ENCODE results near the gene KRT9.
"Not testable (repeated sequence)": the region's sequence is repeated elsewhere in the genome, so short reads cannot be mapped to it uniquely, and the experiment has no call there.

KRT9 gene, protein sequence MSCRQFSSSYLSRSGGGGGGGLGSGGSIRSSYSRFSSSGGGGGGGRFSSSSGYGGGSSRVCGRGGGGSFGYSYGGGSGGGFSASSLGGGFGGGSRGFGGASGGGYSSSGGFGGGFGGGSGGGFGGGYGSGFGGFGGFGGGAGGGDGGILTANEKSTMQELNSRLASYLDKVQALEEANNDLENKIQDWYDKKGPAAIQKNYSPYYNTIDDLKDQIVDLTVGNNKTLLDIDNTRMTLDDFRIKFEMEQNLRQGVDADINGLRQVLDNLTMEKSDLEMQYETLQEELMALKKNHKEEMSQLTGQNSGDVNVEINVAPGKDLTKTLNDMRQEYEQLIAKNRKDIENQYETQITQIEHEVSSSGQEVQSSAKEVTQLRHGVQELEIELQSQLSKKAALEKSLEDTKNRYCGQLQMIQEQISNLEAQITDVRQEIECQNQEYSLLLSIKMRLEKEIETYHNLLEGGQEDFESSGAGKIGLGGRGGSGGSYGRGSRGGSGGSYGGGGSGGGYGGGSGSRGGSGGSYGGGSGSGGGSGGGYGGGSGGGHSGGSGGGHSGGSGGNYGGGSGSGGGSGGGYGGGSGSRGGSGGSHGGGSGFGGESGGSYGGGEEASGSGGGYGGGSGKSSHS

DNA sequence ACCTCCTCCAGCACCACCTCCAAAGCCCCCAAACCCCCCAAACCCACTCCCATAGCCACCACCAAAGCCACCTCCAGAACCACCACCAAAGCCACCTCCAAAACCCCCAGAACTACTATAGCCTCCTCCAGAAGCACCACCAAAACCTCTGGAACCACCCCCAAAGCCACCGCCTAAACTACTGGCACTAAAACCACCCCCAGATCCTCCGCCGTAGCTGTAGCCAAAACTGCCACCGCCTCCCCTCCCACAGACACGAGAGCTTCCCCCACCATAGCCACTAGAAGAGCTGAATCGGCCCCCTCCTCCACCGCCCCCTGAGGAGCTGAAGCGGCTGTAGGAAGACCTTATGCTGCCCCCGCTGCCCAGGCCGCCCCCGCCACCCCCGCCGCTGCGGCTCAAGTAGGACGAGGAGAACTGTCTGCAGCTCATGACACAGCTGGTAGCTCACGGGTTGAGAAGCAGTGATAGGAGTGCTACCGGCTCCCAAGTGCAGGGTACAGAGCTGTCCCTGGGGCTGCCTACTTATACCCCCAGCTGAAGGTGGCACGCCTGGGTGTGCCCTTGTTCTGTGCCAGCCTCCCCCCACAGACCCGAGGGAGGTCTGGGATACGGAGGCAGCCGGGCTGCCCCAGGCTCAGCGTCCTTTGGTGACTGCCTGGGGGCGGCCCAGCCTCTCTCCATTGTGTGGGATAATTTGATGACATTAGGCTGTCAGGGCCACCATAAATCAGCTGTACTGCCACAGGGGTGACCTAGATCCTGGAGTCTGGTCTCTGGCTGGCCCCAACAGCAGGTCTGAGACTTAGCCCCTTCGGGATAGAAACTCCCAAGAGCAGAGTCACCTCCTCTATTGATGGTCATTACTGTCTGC lies at the start of gene KRT9:
Gene KRT9 (minus strand): TSS at position 499 of the 874 bp plus-strand sequence. CDS start 67 bp downstream, at position 432.
- no peaks in the 10 kb centered on the region for H3K9me3 ChIP-seq (ENCODE audit: control insufficient read depth, insufficient read depth, low read length)

DNA sequence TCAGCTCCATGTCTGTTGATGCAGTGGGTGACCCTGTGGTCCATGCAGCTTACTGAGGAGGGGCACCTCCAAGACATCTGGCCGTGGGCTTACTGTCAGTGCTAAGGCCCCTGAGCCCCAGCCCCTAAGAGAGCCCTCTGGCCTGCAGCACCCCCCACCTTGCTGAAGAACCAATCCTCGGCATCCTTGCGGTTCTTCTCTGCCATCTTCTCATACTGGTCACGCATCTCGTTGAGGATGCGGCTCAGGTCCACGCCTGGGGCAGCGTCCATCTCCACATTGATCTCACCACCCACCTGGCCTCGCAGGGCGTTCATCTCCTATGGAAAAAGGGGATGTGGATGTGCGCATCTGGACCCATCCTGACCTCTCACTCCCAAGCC lies 49.6 kb upstream of the KRT9 start:
- DNase-seq (ENCODE audit: low read depth, low spot score); H3K4me1 ChIP-seq (ENCODE audit: control insufficient read depth, insufficient read depth, low read length); H3K27ac ChIP-seq (ENCODE audit: low read length); H3K36me3 ChIP-seq (ENCODE audit: control insufficient read depth, insufficient read depth, low read length); H3K9me3 ChIP-seq (ENCODE audit: control insufficient read depth, insufficient read depth, low read length); H3K27me3 ChIP-seq (ENCODE audit: control insufficient read depth, insufficient read depth, low read length); H3K4me3 ChIP-seq (ENCODE audit: low read length): not testable (repeated sequence)
- WGBS (ENCODE audit: insufficient coverage, insufficient read length) = no CpG with 5 or more reads among the region's 11 CpGs

More for the DNA sequence above, at the start of gene KRT9:
- H3K4me1 ChIP-seq (ENCODE audit: control insufficient read depth, insufficient read depth, low read length) = no peaks in the 10 kb centered on the region
- H3K36me3 ChIP-seq (ENCODE audit: control insufficient read depth, insufficient read depth, low read length) = no peaks in the 10 kb centered on the region
- no peak within 1 kb of the TSS for H3K4me3 ChIP-seq (ENCODE audit: low read length)
- no peaks in the 10 kb centered on the region for H3K27me3 ChIP-seq (ENCODE audit: control insufficient read depth, insufficient read depth, low read length)
- no CpG with 5 or more reads among the region's 24 CpGs for WGBS (ENCODE audit: insufficient coverage, insufficient read length)
- H3K27ac ChIP-seq (ENCODE audit: low read length) = no peak within 1 kb of the TSS
- DNase-seq (ENCODE audit: low read depth, low spot score) = no peak

- no CpG with 5 or more reads among the region's 21 CpGs for WGBS (ENCODE audit: insufficient coverage, insufficient read length)
- DNase-seq (ENCODE audit: low read depth, low spot score) = no peak
- no peak overlapping the region for H3K27ac ChIP-seq (ENCODE audit: low read length)
Observed at GRCh38 chr17:41620583-41621434, 49.0 kb upstream of the KRT9 start.

DNA sequence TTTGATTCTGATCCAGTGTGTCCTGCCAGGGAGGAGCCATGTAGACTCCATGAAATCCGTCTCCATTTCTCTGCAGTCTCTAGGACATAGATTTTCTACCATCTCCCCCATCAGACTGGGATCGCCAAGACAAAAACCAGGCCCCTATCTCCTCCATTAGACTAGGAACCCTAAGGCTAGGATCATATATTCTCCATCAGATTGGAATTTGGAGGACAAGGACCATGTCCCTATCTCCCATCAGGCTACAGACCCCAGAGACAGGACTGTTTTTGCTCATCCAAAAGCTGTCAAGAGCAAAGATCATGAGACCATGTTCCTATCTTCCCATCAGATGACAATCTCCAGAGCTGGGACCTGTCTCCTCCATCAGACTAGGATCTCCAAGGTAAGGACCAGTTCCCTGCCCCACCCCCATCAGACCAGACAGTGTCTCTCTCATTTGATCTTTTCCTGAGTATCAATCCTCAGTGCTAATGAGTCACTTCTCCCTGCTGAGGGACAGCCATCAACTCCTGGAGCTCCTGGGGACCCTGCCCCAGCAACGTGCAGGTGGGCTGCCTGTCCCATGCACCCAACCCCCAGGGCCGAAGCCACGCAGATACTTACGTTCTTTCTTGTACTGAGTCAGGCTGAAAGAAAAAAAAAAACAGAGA lies 48.2 kb upstream of the KRT9 start:
- H3K4me1 ChIP-seq (ENCODE audit: control insufficient read depth, insufficient read depth, low read length); H3K9me3 ChIP-seq (ENCODE audit: control insufficient read depth, insufficient read depth, low read length); H3K36me3 ChIP-seq (ENCODE audit: control insufficient read depth, insufficient read depth, low read length); H3K27me3 ChIP-seq (ENCODE audit: control insufficient read depth, insufficient read depth, low read length); DNase-seq (ENCODE audit: low read depth, low spot score); H3K27ac ChIP-seq (ENCODE audit: low read length); H3K4me3 ChIP-seq (ENCODE audit: low read length): not testable (repeated sequence)
- WGBS (ENCODE audit: insufficient coverage, insufficient read length) = no CpG with 5 or more reads among the region's 6 CpGs

More at GRCh38 chr17:41620583-41621434, 49.0 kb upstream of the KRT9 start:
- Histone ChIP-seq H3K27me3 (ENCODE audit: control insufficient read depth, insufficient read depth, low read length) (no peaks in the 10 kb centered on the region), H3K4me1 (ENCODE audit: control insufficient read depth, insufficient read depth, low read length) (no peaks in the 10 kb centered on the region; the same call in 1 of the 2 replicates), H3K9me3 (ENCODE audit: control insufficient read depth, insufficient read depth, low read length) (no peaks in the 10 kb centered on the region), H3K36me3 (ENCODE audit: control insufficient read depth, insufficient read depth, low read length) (no peaks in the 10 kb centered on the region), H3K4me3 (ENCODE audit: low read length) (no peak overlapping the region)

DNA sequence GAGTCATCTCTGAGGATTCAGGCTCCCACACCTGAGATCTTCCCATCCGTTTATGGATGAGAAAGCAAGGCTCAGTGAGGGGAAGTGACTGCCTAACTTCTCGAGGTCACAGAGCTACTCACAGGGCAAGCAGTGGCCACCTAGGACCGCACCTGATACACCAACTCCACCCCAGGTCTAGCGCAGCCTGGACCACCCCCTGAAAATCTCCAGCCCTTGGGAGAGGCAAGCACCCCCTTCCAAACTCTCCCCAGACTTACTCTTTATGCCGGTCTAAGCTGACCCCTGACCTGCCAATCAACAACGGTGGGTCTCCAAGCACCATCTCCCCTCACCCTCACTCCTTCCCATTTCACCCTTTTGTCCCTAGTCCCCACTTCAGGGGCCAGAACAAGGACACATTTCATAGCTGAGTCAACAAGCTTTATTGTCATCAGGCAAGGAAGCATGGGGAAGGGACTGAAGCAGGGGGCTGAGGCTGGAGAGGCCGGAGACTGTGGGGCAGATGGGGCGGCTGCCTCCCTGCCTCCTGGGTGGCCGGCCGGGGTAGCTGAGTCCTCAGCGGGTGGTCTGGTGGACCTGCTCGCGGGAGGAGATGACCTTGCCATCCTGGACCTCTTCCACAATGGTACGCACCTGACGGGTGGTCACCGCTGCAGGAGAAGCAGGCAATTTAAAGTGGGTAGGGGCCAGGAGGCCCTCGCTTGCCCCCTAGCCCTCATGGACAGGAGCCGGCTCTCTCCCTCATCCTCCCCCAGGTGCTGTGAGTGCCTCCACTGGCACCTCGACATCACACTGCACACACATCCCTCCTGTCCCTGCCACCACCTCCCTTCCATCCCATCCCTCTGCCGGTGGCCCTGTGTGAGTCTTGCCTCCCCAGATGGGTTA lies 47.4 kb upstream of the KRT9 start:
- Histone ChIP-seq H3K4me1 (ENCODE audit: control insufficient read depth, insufficient read depth, low read length) (peaks cover 1% of the 10 kb centered on the region; the same call in 1 of the 2 replicates), H3K36me3 (ENCODE audit: control insufficient read depth, insufficient read depth, low read length) (no peaks in the 10 kb centered on the region), H3K4me3 (ENCODE audit: low read length) (no peak overlapping the region), H3K27ac (ENCODE audit: low read length) (no peak overlapping the region), H3K27me3 (ENCODE audit: control insufficient read depth, insufficient read depth, low read length) (no peaks in the 10 kb centered on the region), H3K9me3 (ENCODE audit: control insufficient read depth, insufficient read depth, low read length) (no peaks in the 10 kb centered on the region)
- no CpG with 5 or more reads among the region's 20 CpGs for WGBS (ENCODE audit: insufficient coverage, insufficient read length)
- no peak for DNase-seq (ENCODE audit: low read depth, low spot score)

GRCh38 chr17:41618341-41619035 lies 46.6 kb upstream of the KRT9 start:
- Histone ChIP-seq H3K9me3 (ENCODE audit: control insufficient read depth, insufficient read depth, low read length) (no peaks in the 10 kb centered on the region), H3K4me3 (ENCODE audit: low read length) (no peak overlapping the region), H3K27ac (ENCODE audit: low read length) (no peak overlapping the region), H3K27me3 (ENCODE audit: control insufficient read depth, insufficient read depth, low read length) (no peaks in the 10 kb centered on the region), H3K4me1 (ENCODE audit: control insufficient read depth, insufficient read depth, low read length) (peaks cover 1% of the 10 kb centered on the region; the same call in 1 of the 2 replicates), H3K36me3 (ENCODE audit: control insufficient read depth, insufficient read depth, low read length) (no peaks in the 10 kb centered on the region)
- DNase-seq (ENCODE audit: low read depth, low spot score) = no peak
- WGBS (ENCODE audit: insufficient coverage, insufficient read length) = no CpG with 5 or more reads among the region's 13 CpGs

- Histone ChIP-seq H3K36me3 (ENCODE audit: control insufficient read depth, insufficient read depth, low read length) (no peaks in the 10 kb centered on the region), H3K4me3 (ENCODE audit: low read length) (no peak overlapping the region), H3K4me1 (ENCODE audit: control insufficient read depth, insufficient read depth, low read length) (peaks cover 1% of the 10 kb centered on the region; the same call in 1 of the 2 replicates), H3K9me3 (ENCODE audit: control insufficient read depth, insufficient read depth, low read length) (no peaks in the 10 kb centered on the region), H3K27ac (ENCODE audit: low read length) (no peak overlapping the region), H3K27me3 (ENCODE audit: control insufficient read depth, insufficient read depth, low read length) (no peaks in the 10 kb centered on the region)
- no peak for DNase-seq (ENCODE audit: low read depth, low spot score)
- no CpG with 5 or more reads among the region's 11 CpGs for WGBS (ENCODE audit: insufficient coverage, insufficient read length)
Observed at GRCh38 chr17:41617698-41618097, 45.8 kb upstream of the KRT9 start.

- H3K27me3 ChIP-seq (ENCODE audit: control insufficient read depth, insufficient read depth, low read length) = no peaks in the 10 kb centered on the region
- H3K27ac ChIP-seq (ENCODE audit: low read length) = no peak overlapping the region
- no peak for DNase-seq (ENCODE audit: low read depth, low spot score)
- H3K4me1 ChIP-seq (ENCODE audit: control insufficient read depth, insufficient read depth, low read length) = peaks cover 1% of the 10 kb centered on the region; the same call in 1 of the 2 replicates
- no peaks in the 10 kb centered on the region for H3K36me3 ChIP-seq (ENCODE audit: control insufficient read depth, insufficient read depth, low read length)
- H3K9me3 ChIP-seq (ENCODE audit: control insufficient read depth, insufficient read depth, low read length) = no peaks in the 10 kb centered on the region
- H3K4me3 ChIP-seq (ENCODE audit: low read length) = no peak overlapping the region
- no CpG with 5 or more reads among the region's 3 CpGs for WGBS (ENCODE audit: insufficient coverage, insufficient read length)
Observed at GRCh38 chr17:41617136-41617535, 45.3 kb upstream of the KRT9 start.

All from iPS DF 6.9 (cell line).